Memory B cell (primary cell): ENCODE results near the gene LRRC71.

Experiments used
- ATAC-seq: fragments of 150-1000 bp; cut with Tn5 transposase; 2 replicates; pipeline ENCODE4 v1.10.0; 2021; ENCODE audit warnings: low read depth, mild to moderate bottlenecking, moderate library complexity
- DNase-seq, 2 donors: peaks; one replicate each; pipeline ENCODE4 v3.0.0; 2022; ENCODE audit warnings: low spot score in 2 of 2
- H3K27ac Mint-ChIP-seq: one replicate; pipeline ENCODE4 v1.8.0; 2022; ENCODE audit warnings: mild to moderate bottlenecking, moderate library complexity, mixed read lengths
- H3K27me3 Mint-ChIP-seq: one replicate; pipeline ENCODE4 v1.8.0; 2022; ENCODE audit warnings: mixed read lengths
- H3K36me3 Mint-ChIP-seq: one replicate; pipeline ENCODE4 v1.8.0; 2022; ENCODE audit warnings: mild to moderate bottlenecking, mixed read lengths
- H3K4me1 Mint-ChIP-seq: one replicate; pipeline ENCODE4 v1.8.0; 2022; ENCODE audit warnings: mixed read lengths
- H3K4me3 Mint-ChIP-seq: one replicate; pipeline ENCODE4 v1.8.0; 2022; ENCODE audit warnings: mild to moderate bottlenecking, moderate library complexity, mixed read lengths
- H3K9me3 Mint-ChIP-seq: one replicate; pipeline ENCODE4 v1.8.0; 2022; ENCODE audit warnings: mixed read lengths

The LRRC71 gene

GRCh38 chr1:156973417-156973816, 53.0 kb downstream of the LRRC71 start:
- H3K27ac Mint-ChIP-seq: no peak overlapping the region
- DNase-seq: no peak
- no peaks in the 10 kb centered on the region for H3K36me3 Mint-ChIP-seq
- no peaks in the 10 kb centered on the region for H3K4me1 Mint-ChIP-seq
- H3K4me3 Mint-ChIP-seq: no peak overlapping the region
- peaks cover 19% of the 10 kb centered on the region for H3K27me3 Mint-ChIP-seq
- no peak for ATAC-seq
- H3K9me3 Mint-ChIP-seq: no peaks in the 10 kb centered on the region

DNA sequence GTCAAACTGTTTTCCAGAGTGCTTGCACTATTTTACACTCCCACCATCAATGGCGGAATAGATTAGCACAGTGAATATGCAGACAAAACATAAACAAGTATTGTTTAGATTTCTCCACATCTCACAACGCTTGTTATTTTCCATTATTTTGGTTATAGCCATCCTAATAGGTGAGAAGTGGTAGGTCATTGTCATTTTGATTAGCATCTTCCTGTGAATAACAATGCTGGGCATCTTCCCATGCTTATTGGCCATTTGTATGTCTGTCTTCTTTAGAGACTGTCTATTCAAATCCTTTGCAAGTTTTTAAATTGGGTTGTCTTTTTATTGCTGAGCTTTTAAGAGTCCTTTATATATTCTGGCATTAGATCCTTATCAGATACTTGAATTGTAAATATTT, 54.7 kb downstream of the LRRC71 start:
- Mint-ChIP-seq H3K27ac (no peak overlapping the region), H3K4me1 (no peaks in the 10 kb centered on the region), H3K27me3 (peaks cover 21% of the 10 kb centered on the region), H3K36me3 (no peaks in the 10 kb centered on the region), H3K9me3 (no peaks in the 10 kb centered on the region), H3K4me3 (no peak overlapping the region)
- DNase-seq (no peak), ATAC-seq (no peak)

DNA sequence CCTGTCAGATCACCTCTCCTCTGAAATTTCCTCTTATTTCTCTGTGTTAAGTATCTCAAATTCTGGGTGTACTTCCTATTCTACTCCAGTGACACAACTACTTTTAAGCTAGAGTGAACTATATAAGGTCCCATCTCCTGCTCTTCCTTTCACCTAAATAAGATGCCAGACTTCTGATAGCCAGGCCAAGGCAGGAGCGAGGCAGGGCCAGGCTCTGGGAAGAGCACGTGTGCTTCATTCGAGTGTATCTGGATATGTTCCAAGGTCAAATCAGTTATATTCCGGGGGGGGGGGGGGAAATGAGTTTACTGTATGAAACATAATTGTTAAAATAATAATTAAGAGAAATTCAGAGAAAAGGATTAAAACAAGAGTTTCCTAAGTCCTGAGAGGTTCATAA, 60.1 kb downstream of the LRRC71 start:
- no peak for DNase-seq
- H3K4me3 Mint-ChIP-seq: no peak overlapping the region
- no peak overlapping the region for H3K27ac Mint-ChIP-seq
- no peaks in the 10 kb centered on the region for H3K9me3 Mint-ChIP-seq
- H3K36me3 Mint-ChIP-seq: no peaks in the 10 kb centered on the region
- no peaks in the 10 kb centered on the region for H3K4me1 Mint-ChIP-seq
- H3K27me3 Mint-ChIP-seq: peaks cover 28% of the 10 kb centered on the region
- no peak for ATAC-seq
